ENCODE measurements around the gene ACAD9.
"Not testable (repeated sequence)": the region's sequence is repeated elsewhere in the genome, so short reads cannot be mapped to it uniquely, and the experiment has no call there.

Gene ACAD9

GRCh38 chr3:128863560-128863959 lies 15.9 kb upstream of the ACAD9 start:
- no peak for DNase-seq

DNA sequence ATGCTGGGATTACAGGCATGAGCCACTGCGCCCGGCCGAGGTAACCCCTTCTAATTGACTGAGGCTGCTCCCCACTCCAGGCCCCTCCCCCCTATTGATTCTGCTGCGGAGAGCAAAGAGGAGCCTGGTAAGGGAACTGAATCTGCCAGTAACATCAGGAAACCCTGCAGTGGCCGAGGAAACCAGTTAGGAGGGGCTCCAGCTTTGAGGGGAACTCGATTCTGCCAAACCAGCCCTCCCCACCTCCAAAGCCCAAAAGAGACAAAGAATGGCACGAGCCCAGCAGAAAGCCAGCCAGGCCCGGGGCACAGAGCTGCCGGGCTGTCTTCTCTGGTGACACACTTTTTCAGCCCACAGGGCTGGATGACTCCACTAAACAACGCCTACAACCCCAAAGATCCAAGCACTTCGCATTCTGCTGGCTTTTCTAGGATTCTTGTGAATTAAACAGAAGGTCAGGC lies 15.0 kb upstream of the ACAD9 start:
- no peak for DNase-seq

GRCh38 chr3:128864849-128865804 lies 14.3 kb upstream of the ACAD9 start:
- DNase-seq = not testable (repeated sequence)

DNA sequence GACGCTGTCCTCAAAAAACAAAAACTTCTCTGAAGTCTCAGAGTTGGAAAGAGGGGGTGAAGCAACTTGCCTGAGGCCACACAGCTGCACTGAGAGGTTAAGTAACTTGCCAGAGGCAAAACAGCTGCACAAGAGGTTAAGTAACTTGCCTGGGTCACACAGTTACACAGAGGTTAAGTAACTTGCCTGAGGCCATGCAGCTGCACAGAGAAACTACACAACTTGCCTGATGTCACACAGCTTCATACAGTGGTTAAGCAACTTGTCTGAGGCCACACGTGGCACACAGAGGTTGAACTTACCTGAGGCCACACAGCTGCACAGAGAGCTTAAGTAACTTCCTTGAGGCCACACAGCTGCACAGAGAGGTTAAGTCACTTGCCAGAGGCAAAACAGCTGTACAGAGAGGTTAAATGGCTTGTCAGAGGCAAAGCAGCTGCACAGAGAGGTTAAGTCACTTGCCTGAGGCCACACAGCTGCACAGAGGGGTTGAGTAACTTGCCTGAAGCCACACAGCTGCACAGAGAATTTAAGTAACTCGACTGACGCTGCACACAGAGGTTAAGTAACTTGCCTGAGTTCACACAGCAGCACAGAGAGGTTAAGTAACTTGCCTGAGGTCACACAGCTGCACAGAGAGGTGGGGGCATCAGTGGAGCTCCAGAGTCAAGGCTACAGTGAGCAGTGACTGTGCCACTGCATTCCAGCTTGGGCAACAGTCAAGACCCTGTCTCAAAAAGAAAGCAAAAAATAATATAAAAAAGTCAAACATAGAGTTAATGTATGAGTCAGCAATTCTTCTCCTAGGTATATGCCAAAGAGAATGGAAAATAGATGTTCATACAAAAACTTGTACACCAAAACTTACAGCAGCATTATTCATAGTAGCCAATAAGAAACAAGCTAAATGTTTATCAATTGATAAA lies 12.0 kb upstream of the ACAD9 start:
- DNase-seq = no peak

DNA sequence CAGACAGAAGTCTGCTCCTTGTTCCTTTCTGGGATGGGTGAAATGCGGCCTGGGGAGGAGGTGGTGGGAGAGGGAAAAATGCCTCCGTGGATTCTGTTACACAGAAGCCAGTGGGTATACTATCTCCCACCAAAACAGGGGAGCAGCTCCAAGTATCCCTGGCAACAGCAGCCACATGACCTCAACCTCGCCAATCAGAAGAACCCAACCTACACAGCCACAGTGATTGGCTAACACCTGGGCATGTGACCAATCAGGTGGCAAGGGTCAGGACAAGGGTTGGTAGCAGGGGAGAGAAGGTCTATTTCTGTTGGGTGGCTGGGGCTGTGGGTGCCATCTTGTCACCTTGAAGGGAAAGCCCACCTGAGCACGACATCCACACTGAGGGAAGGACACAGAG lies 9.1 kb upstream of the ACAD9 start:
- no peak for DNase-seq

GRCh38 chr3:128872282-128872681 lies 7.1 kb upstream of the ACAD9 start:
- no peak for DNase-seq

- DNase-seq = no peak
Observed at GRCh38 chr3:128872744-128873143, 6.7 kb upstream of the ACAD9 start.

- DNase-seq = no peak
Observed at GRCh38 chr3:128873244-128874022, 6.0 kb upstream of the ACAD9 start.

GRCh38 chr3:128874481-128875180 lies 4.8 kb upstream of the ACAD9 start:
- DNase-seq = no peak

DNA sequence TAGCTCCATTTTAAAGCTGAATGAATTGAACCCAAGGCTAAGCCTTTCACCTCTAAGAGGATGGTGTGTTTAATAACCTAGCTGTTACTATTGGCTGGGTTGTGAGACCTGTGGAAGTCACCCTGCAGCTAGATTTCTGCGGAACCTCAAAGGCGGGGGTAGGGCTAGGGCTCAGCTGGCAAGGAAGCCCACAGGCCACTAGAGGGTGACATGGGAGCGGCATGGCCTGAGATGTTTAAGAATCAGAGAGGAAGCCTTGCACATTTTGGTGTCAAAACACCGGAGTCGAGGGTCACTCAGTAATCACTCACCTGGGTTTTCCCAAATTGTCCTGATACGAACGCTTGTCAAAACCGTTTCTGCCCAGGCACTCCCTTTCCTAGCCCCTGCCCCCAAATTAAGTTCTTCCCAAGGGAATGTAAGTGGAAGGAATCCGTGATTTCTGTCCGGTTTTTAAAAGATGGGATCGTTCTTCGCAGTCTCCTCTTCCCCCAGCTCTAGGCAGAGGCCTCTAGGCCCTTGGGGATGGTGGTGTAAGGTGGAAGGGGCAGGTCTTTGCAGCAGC lies 3.8 kb upstream of the ACAD9 start:
- DNase-seq = no peak

- no peak for DNase-seq
Observed at GRCh38 chr3:128878011-128878457, 1.4 kb upstream of the ACAD9 start.

GRCh38 chr3:128878556-128879124 lies 780 bp upstream of the ACAD9 start:
- no peak for DNase-seq

GRCh38 chr3:128879991-128880390 lies 571 bp downstream of the ACAD9 start:
- no peak for DNase-seq

GRCh38 chr3:128880455-128880854 lies 1.0 kb downstream of the ACAD9 start:
- DNase-seq = not testable (repeated sequence)

DNA sequence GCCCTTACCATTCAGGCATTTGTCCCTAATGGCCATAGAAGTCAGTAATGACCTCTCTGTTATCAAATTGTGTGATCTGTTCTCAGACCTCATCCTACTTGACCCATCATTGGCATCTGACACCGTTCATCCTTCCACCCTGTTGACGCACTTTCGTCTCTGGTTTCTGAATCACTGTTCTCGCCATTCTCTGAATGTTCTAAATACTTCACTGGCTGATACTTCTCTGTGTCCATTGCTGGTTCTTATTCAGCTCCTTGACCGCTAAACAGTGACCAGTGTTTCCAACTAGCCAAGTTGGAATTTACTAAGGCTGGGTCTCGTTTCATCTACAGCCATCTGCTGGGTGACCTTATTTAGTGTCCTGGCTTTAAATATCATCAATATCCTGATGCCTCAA lies 2.2 kb downstream of the ACAD9 start:
- DNase-seq = no peak

- DNase-seq = no peak
Observed at GRCh38 chr3:128882719-128883118, 3.3 kb downstream of the ACAD9 start.

DNA sequence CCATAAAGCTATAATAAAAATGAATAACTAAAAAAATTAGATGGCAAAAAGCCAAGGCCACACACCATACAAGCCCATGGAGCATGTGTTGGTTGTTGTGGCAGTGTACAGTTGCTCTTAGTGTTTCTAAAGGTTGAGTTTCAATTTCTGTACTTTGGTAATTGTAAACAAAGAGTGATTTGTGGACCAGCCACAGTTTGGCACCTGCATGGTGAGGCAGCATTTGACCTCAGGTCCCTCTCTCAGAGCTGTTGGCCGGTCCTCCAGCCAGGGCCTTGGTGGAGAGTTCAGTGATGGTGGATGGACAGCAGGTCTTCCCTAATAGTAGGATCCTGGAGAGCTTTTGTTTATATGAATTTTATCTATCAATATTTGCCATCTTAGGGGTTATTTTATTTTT lies 5.6 kb downstream of the ACAD9 start:
- DNase-seq = no peak

GRCh38 chr3:128889139-128889894 lies 9.9 kb downstream of the ACAD9 start:
- DNase-seq = no peak

- no peak for DNase-seq
Observed at GRCh38 chr3:128895843-128896697, 16.6 kb downstream of the ACAD9 start.
